GM12874 (cell line): Measurements from ENCODE around the gene GINS2.

Experiments
- CTCF ChIP-seq: IDR thresholded peaks from 2 replicates; pipeline ENCODE4 v1.5.1; 2011; ENCODE audit warnings: low read depth, mild to moderate bottlenecking, control low read depth, low read length, moderate library complexity; ENCODE audit not compliant: insufficient read depth

GINS2 gene

GRCh38 chr16:85644093-85644712 lies 44.6 kb downstream of the GINS2 start:
- TF ChIP-seq CTCF = no peak

- TF ChIP-seq CTCF = no peak
Measured at GRCh38 chr16:85643631-85644030, 45.1 kb downstream of the GINS2 start.

- TF ChIP-seq CTCF = no peak
Measured at GRCh38 chr16:85642762-85643358, 45.9 kb downstream of the GINS2 start.

- no peak for TF ChIP-seq CTCF
Measured at GRCh38 chr16:85641776-85642176, 47.0 kb downstream of the GINS2 start.

GRCh38 chr16:85641305-85641704 lies 47.4 kb downstream of the GINS2 start:
- TF ChIP-seq CTCF = no peak

GRCh38 chr16:85640585-85640984 lies 48.2 kb downstream of the GINS2 start:
- no peak for TF ChIP-seq CTCF

GRCh38 chr16:85640254-85640558 lies 48.5 kb downstream of the GINS2 start:
- TF ChIP-seq CTCF = no peak
